Loucy (cell line): Measurements from ENCODE around the gene CETN1.

Experiments
- CTCF ChIP-seq: fragments of 200-600 bp; sonication (generic); conservative IDR thresholded peaks from 2 replicates; pipeline ENCODE4 v1.5.1; 2014; ENCODE audit warnings: mild to moderate bottlenecking, antibody characterized with exemption, low read length
- EZH2phosphoT487 ChIP-seq: fragments of 200-600 bp; IDR thresholded peaks from 2 replicates; pipeline ENCODE4 v1.6.1; 2018; ENCODE audit warnings: antibody characterized with exemption, mild to moderate bottlenecking, moderate library complexity, borderline replicate concordance

GRCh38 chr18:615773-616172, 35.6 kb downstream of the CETN1 start:
- TF ChIP-seq CTCF (no peak), EZH2phosphoT487 (no peak)
